ENCODE measurements around the gene SUGCT.

The SUGCT gene

DNA sequence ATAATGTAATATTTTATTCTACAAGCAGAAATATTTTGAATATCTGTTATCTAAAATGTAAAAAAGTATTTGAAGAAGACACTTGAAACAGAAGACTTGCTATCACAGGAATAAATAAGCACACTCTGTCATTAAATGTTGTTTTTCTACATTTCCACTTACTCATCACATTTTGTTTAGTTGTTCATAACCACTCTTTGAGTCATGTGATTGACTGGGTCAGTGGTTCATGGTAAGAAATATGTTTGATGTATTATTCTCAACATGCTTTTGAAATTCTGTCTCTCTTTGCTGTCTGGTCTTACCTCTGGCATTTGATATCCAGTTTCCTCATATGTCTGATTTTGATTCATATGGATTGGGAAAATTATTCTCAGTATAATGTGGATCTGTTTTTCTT, 171.8 kb downstream of the SUGCT start:
- Histone ChIP-seq H3K4me3 (replicated peaks; ENCODE audit: insufficient read depth, low read length) (no peak overlapping the region), H3K27ac (replicated peaks) (no peak overlapping the region), H3K27me3 (ENCODE audit: insufficient read depth, poor library complexity, severe bottlenecking) (peaks cover 5% of the 10 kb centered on the region)
- no peak for DNase-seq (ENCODE audit: low read depth in 1 of 2, low spot score in 1 of 2)
- TF ChIP-seq, protein P1, sequence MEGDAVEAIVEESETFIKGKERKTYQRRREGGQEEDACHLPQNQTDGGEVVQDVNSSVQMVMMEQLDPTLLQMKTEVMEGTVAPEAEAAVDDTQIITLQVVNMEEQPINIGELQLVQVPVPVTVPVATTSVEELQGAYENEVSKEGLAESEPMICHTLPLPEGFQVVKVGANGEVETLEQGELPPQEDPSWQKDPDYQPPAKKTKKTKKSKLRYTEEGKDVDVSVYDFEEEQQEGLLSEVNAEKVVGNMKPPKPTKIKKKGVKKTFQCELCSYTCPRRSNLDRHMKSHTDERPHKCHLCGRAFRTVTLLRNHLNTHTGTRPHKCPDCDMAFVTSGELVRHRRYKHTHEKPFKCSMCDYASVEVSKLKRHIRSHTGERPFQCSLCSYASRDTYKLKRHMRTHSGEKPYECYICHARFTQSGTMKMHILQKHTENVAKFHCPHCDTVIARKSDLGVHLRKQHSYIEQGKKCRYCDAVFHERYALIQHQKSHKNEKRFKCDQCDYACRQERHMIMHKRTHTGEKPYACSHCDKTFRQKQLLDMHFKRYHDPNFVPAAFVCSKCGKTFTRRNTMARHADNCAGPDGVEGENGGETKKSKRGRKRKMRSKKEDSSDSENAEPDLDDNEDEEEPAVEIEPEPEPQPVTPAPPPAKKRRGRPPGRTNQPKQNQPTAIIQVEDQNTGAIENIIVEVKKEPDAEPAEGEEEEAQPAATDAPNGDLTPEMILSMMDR (IDR thresholded peaks at IDR 0.05; ENCODE audit: insufficient read depth, low read length): no peak
- no peak for TF ChIP-seq POLR2AphosphoS5 (IDR thresholded peaks at IDR 0.05; ENCODE audit: low read depth)
- TF ChIP-seq, protein P2, sequence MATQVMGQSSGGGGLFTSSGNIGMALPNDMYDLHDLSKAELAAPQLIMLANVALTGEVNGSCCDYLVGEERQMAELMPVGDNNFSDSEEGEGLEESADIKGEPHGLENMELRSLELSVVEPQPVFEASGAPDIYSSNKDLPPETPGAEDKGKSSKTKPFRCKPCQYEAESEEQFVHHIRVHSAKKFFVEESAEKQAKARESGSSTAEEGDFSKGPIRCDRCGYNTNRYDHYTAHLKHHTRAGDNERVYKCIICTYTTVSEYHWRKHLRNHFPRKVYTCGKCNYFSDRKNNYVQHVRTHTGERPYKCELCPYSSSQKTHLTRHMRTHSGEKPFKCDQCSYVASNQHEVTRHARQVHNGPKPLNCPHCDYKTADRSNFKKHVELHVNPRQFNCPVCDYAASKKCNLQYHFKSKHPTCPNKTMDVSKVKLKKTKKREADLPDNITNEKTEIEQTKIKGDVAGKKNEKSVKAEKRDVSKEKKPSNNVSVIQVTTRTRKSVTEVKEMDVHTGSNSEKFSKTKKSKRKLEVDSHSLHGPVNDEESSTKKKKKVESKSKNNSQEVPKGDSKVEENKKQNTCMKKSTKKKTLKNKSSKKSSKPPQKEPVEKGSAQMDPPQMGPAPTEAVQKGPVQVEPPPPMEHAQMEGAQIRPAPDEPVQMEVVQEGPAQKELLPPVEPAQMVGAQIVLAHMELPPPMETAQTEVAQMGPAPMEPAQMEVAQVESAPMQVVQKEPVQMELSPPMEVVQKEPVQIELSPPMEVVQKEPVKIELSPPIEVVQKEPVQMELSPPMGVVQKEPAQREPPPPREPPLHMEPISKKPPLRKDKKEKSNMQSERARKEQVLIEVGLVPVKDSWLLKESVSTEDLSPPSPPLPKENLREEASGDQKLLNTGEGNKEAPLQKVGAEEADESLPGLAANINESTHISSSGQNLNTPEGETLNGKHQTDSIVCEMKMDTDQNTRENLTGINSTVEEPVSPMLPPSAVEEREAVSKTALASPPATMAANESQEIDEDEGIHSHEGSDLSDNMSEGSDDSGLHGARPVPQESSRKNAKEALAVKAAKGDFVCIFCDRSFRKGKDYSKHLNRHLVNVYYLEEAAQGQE (IDR thresholded peaks at IDR 0.05; ENCODE audit: insufficient replicate concordance, low read depth): no peak
- no peak for TF ChIP-seq SPI1 (IDR thresholded peaks at IDR 0.05; ENCODE audit: borderline replicate concordance, low read depth)
- TF ChIP-seq GABPA (IDR thresholded peaks at IDR 0.05; ENCODE audit: low read depth): no peak

DNA sequence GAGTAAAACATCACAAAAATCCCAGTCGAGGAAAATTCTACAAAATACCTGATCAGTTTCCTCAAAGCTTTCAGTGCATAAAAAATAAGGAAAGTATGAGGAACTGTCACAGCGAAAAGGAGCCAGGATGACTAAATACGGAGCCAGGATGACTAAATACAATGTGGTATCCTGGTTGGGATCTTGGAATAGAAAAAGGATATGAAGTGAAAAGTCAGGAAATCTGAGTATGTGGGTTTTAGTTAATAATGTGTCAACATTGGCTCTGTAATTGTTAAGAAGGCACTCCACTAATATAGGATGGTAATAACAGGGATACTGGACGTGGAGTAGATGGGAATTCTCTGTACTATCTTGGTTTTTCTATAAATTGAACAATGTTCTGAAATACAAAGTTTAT, 175.5 kb downstream of the SUGCT start:
- Histone ChIP-seq H3K27ac (replicated peaks) (no peak overlapping the region), H3K27me3 (ENCODE audit: insufficient read depth, poor library complexity, severe bottlenecking) (peaks cover 5% of the 10 kb centered on the region), H3K4me3 (replicated peaks; ENCODE audit: insufficient read depth, low read length) (no peak overlapping the region)
- DNase-seq (ENCODE audit: low read depth in 1 of 2, low spot score in 1 of 2): no peak
- TF ChIP-seq, protein P2 (IDR thresholded peaks at IDR 0.05; ENCODE audit: insufficient replicate concordance, low read depth): no peak
- TF ChIP-seq, protein P1 (IDR thresholded peaks at IDR 0.05; ENCODE audit: insufficient read depth, low read length): no peak
- TF ChIP-seq SPI1 (IDR thresholded peaks at IDR 0.05; ENCODE audit: borderline replicate concordance, low read depth) (no peak), GABPA (IDR thresholded peaks at IDR 0.05; ENCODE audit: low read depth) (no peak), POLR2AphosphoS5 (IDR thresholded peaks at IDR 0.05; ENCODE audit: low read depth) (no peak)

DNA sequence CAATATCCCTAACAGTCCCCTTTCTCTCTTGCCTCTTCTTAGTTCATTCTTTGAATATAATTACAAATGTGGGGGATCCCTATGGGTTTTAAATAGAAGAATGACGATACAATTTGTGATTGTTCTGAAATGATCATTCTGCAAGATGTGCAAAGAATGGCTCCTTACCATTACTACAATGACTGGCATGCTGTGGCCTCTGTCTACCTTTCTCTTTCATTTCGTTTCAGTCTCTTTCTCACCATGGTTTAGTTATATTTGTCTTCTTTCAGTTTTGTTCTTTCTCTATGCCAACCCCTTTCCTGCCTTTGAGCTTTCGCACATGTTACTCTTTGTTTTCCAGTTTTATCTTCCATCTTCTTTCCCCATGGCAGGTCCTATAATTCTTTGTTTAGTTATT, 176.5 kb downstream of the SUGCT start:
- no peak for DNase-seq (ENCODE audit: low read depth in 1 of 2, low spot score in 1 of 2)
- Histone ChIP-seq H3K4me3 (replicated peaks; ENCODE audit: insufficient read depth, low read length) (no peak overlapping the region), H3K27ac (replicated peaks) (no peak overlapping the region), H3K27me3 (ENCODE audit: insufficient read depth, poor library complexity, severe bottlenecking) (peaks cover 2% of the 10 kb centered on the region)
- no peak for TF ChIP-seq POLR2AphosphoS5 (IDR thresholded peaks at IDR 0.05; ENCODE audit: low read depth)

DNA sequence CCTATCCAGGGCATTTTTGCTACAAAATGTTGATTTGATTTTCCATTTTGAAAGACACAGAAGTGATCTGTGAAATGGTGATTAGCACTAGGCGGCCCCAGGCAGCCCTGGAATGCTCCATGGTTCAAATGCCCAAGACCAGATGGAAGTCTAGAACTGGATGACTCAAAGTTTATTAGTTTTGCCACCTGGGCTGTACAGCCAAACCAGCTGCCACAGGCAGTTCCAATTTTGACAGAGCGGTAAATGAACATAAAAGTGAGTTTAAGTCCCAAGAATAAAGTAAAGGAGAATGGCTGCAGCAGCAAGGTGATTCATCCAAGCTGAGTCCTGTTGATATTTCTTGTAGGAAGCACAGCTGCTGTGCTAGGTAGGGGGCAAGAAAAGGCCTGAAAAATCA, 180.5 kb downstream of the SUGCT start:
- Histone ChIP-seq H3K27ac (replicated peaks) (no peak overlapping the region), H3K4me3 (replicated peaks; ENCODE audit: insufficient read depth, low read length) (no peak overlapping the region), H3K27me3 (ENCODE audit: insufficient read depth, poor library complexity, severe bottlenecking) (peaks cover 2% of the 10 kb centered on the region)
- TF ChIP-seq SPI1 (IDR thresholded peaks at IDR 0.05; ENCODE audit: borderline replicate concordance, low read depth) (no peak), GABPA (IDR thresholded peaks at IDR 0.05; ENCODE audit: low read depth) (no peak), POLR2AphosphoS5 (IDR thresholded peaks at IDR 0.05; ENCODE audit: low read depth) (no peak)
- TF ChIP-seq, protein P2 (IDR thresholded peaks at IDR 0.05; ENCODE audit: insufficient replicate concordance, low read depth): no peak
- TF ChIP-seq, protein P1 (IDR thresholded peaks at IDR 0.05; ENCODE audit: insufficient read depth, low read length): no peak
- DNase-seq (ENCODE audit: low read depth in 1 of 2, low spot score in 1 of 2): no peak
